IPS-18a (cell line): ENCODE results near the gene LRRC28.

Experiments
- H3K27ac ChIP-seq: one replicate; pipeline ENCODE4 v1.5.1; 2013; ENCODE audit warnings: low read length
- H3K27me3 ChIP-seq: one replicate; pipeline ENCODE4 v1.6.1; 2013; ENCODE audit warnings: mild to moderate bottlenecking, low read length; ENCODE audit not compliant: control insufficient read depth, insufficient read depth
- H3K36me3 ChIP-seq: one replicate; pipeline ENCODE4 v1.6.1; 2013; ENCODE audit warnings: low read depth, low read length; ENCODE audit not compliant: control insufficient read depth
- H3K4me1 ChIP-seq: one replicate; pipeline ENCODE4 v1.6.1; 2013; ENCODE audit warnings: low read depth, low read length; ENCODE audit not compliant: control insufficient read depth
- H3K4me3 ChIP-seq: one replicate; pipeline ENCODE4 v1.5.1; 2013; ENCODE audit warnings: low read length
- H3K9ac ChIP-seq: one replicate; pipeline ENCODE4 v1.6.1; 2013; ENCODE audit warnings: mild to moderate bottlenecking, low read length, moderate library complexity
- H3K9me3 ChIP-seq: one replicate; pipeline ENCODE4 v1.6.1; 2013; ENCODE audit warnings: low read depth, low read length; ENCODE audit not compliant: control insufficient read depth

LRRC28 gene

DNA sequence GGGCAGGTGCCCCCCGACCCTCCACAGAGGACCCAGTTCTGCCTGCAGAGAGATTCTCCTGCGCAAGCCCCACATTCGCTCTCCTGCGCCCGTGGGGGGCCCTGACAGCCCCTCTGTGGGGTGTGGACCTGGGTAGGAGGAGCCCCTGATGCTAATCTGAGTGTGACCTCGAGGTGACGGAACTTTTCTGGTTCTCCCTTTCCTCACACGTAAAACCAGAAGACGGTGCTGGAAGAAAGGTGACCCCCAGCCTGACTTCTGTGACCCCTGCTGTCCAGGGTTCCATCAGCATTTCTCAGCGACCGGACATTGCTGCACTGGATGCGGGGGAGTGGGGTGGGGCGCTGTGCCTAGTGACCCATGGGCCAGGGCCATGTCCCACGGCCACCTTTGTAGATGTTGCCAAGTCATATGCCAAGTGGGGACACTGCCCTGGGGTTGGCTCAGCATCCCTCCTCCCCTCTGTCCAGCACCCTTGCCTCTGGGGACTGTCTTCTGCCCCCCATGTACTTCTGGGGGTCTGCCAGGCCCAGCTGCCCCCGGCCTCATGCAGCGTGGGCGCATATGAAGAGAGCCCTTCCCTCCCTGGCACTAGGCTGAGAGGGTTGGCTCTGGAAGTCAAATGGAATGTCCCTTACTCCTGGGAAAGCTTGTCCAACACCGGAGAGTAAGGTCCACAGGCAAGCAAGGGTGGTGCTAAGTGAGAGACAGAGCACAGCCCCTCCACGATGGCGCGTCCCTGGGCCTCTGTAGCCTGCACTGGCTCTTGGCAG, 185.4 kb downstream of the LRRC28 start:
- Histone ChIP-seq H3K27ac (no peak overlapping the region), H3K9me3 (no peaks in the 10 kb centered on the region), H3K9ac (no peak overlapping the region), H3K36me3 (no peaks in the 10 kb centered on the region), H3K4me1 (peaks cover 13% of the 10 kb centered on the region), H3K4me3 (no peak overlapping the region), H3K27me3 (no peaks in the 10 kb centered on the region)

DNA sequence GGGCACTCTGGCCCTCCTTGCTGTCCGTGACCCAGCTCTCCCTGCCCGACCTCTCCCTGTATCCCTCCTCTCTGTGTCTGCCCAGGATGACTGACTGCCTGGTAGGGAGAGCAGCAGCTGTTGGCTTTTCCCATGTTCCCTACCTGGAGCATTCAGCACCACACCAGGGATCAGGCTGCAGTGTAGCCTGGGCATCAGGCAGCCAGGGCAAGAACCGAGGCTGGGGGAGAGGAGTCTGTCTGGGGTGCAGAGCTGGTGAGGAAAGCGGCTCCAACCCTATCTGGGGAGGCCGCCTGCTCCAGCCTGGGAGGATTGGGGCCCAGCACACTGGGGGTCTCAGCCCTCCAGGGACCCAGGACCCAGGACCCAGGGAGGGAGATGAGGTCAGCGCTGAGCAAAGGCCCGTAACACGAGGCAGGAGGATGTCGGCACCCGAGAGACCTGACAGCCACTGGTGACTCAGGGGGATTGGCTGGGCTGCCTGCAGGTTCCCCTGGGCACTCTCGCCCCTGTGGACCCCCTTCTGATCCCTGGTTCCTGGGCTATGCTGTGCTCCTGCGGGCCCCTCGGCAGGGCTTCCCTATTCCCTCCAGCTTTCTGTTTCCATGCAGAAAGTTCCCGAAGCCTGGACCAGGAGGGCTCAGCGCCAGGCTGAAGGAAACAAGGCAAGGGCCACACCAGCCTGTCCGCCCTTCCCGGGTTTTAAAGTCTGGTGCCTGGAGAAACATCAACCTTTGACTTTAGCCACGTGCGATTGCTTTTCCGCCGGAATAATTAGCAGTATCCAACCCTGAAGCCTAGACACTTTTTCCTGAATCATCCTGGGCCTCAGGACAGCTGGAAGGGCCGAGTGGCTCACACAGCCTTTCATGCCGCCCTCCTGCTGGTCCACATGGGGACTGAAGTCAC, 186.3 kb downstream of the LRRC28 start:
- H3K4me3 ChIP-seq, result no peak overlapping the region
- H3K9me3 ChIP-seq, result no peaks in the 10 kb centered on the region
- peaks cover 13% of the 10 kb centered on the region for H3K4me1 ChIP-seq
- H3K27me3 ChIP-seq, result no peaks in the 10 kb centered on the region
- H3K9ac ChIP-seq, result no peak overlapping the region
- no peak overlapping the region for H3K27ac ChIP-seq
- H3K36me3 ChIP-seq, result no peaks in the 10 kb centered on the region

DNA sequence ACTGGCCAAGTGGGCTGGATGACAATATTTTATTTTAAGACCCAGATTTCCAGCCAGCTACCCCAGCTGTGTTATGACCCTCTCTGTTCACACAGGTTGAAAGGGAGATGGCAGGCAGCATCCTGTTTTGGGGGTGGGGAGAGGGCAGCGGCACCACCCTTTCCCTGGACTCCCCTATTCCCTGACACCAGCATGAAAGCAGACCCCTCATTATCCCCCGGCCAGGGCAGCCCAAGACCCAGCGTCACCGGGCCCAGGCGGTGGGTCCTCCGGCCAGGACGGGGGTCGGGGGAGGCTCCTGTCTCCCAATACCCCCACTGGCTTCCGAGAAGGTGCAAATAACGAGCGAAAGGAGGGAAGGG, 186.9 kb downstream of the LRRC28 start:
- Histone ChIP-seq H3K36me3 (no peaks in the 10 kb centered on the region), H3K9me3 (no peaks in the 10 kb centered on the region), H3K27me3 (no peaks in the 10 kb centered on the region), H3K4me1 (peaks cover 13% of the 10 kb centered on the region), H3K4me3 (no peak overlapping the region), H3K27ac (no peak overlapping the region), H3K9ac (no peak overlapping the region)

DNA sequence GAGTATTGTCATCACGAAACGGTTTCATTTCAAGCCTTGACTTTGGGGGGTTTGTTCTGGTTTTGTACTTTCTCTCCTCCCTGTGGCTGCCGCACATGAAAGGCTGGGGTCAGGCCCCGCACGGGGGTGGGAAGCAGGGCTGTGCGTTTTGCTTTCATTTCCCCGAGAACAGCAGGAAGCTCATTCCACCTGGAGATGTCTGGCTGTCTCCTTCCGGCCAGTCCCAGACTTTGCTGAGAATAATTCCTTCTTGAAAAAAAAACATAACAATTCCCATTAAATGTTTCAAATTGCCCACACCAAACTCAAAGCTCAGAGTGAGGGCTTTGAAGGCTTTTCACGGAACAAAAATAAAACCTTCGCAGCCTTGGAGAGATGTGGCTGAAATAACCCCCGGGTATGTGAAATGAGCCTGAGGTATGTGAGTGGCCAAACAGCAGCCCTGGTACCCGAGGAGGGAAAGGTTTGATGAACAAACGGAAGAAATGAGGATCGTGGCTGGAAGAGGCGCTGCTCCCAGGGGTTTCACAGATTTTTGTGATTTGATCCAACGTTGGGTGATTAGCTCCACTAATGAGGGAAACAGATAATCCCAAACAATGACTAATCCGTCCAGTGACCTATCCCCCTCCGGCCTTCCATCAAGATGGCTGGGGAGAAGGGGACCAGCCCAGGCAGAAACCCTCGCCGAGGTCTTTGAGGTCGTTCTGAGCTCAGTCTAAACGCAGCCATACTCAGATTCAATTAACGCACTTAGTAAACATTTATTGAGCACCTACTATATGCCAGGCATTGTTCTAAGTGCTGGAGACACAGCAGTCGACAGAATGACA, 187.6 kb downstream of the LRRC28 start:
- Histone ChIP-seq H3K36me3 (no peaks in the 10 kb centered on the region), H3K27me3 (no peaks in the 10 kb centered on the region), H3K9ac (no peak overlapping the region), H3K4me3 (no peak overlapping the region), H3K9me3 (no peaks in the 10 kb centered on the region), H3K4me1 (peaks cover 13% of the 10 kb centered on the region), H3K27ac (no peak overlapping the region)

DNA sequence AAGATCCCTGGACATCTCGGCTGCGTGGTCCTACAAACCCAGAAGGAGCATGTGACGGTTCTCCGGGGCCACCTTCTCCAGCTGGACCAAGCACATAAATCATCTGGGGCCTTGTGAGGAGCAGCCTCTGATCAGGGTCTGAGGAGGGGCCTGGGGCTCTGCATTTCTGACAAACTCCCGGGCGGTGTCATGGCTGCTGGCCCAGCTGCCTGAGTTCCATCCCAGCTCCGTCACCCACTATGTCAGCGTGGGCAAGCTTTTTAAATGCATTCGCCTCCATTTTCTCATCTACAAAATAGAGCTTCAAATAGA, 188.2 kb downstream of the LRRC28 start:
- Histone ChIP-seq H3K9me3 (no peaks in the 10 kb centered on the region), H3K4me1 (peaks cover 13% of the 10 kb centered on the region), H3K36me3 (no peaks in the 10 kb centered on the region), H3K27me3 (no peaks in the 10 kb centered on the region), H3K9ac (no peak overlapping the region), H3K27ac (no peak overlapping the region), H3K4me3 (no peak overlapping the region)

DNA sequence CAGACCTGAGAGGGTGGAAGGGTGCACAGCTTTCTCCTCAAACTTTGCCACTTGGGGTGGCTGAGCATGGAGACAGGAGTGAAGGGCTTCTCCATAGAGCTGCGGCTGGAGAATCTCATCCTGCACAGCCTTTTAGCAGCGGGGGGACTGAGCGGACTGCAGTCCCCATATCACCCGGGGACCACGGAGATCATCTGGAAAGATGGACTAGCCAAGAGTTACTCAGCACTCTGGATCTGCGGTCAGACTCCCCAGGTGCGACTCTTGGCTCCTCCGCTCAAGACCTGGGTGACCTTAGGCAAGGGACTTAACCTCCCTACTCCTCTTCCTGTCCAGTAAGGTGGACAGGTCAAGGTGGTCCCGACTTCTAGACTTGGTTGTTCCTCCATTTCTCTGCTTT, 188.7 kb downstream of the LRRC28 start:
- H3K4me3 ChIP-seq, result no peak overlapping the region
- H3K9me3 ChIP-seq, result no peaks in the 10 kb centered on the region
- no peak overlapping the region for H3K27ac ChIP-seq
- no peaks in the 10 kb centered on the region for H3K27me3 ChIP-seq
- peaks cover 13% of the 10 kb centered on the region for H3K4me1 ChIP-seq
- no peak overlapping the region for H3K9ac ChIP-seq
- H3K36me3 ChIP-seq, result no peaks in the 10 kb centered on the region
